Psoas muscle (tissue), 8 donors: ENCODE results near the gene PPP1R15B. TPM values are rescaled to one million over a fixed set of nuclear protein-coding genes. Genes with fewer than 3 reads are reported as not detected.

Experiments
- ATAC-seq, 4 donors: fragments of 200-7000 bp; cut with Tn5 transposase; one replicate each; pipeline ENCODE4 v1.9.1; 2020; ENCODE audit warnings: moderate library complexity in 3 of 4, mild to moderate bottlenecking in 2 of 4
- DNase-seq, 2 donors: peaks; one replicate each; pipeline ENCODE4 v3.0.0-alpha.2; 2020
- H3K27ac ChIP-seq: fragments of 200-600 bp; one replicate; pipeline ENCODE4 v1.8.0; 2022
- H3K27me3 ChIP-seq, 3 donors: fragments of 200-600 bp in 1 of 3; one replicate each; pipeline versions ENCODE4 v1.6.1 to v1.8.0; 2013 to 2022; ENCODE audit warnings: low read length in 2 of 3, mild to moderate bottlenecking in 2 of 3, moderate library complexity in 1 of 3; ENCODE audit not compliant: insufficient read depth in 3 of 3
- H3K36me3 ChIP-seq, 2 donors: fragments of 200-600 bp in 1 of 2; one replicate each; pipeline versions ENCODE4 v1.6.1 to v1.8.0; 2013 to 2022; ENCODE audit warnings: low read depth in 1 of 2, mild to moderate bottlenecking in 1 of 2, moderate library complexity in 1 of 2; ENCODE audit not compliant: insufficient read depth in 1 of 2
- H3K4me1 ChIP-seq: fragments of 200-600 bp; one replicate; pipeline ENCODE4 v1.8.0; 2022
- H3K4me3 ChIP-seq: fragments of 200-600 bp; one replicate; pipeline ENCODE4 v1.8.0; 2022; ENCODE audit warnings: mild to moderate bottlenecking
- H3K9me3 ChIP-seq: fragments of 200-600 bp; one replicate; pipeline ENCODE4 v1.8.0; 2022
- CTCF ChIP-seq: fragments of 200-600 bp; IDR thresholded peaks from one replicate; pipeline ENCODE4 v1.8.0; 2022; ENCODE audit warnings: antibody characterized with exemption
- WGBS, 3 donors: extraction: QIAGEN DNeasy Blood & Tissue Kit; methylation state at CpG; one replicate each; pipeline versions ENCODE4 v1.1.6 to v1.1.7; 2013; 5-methylcytosine and 5-hydroxymethylcytosine counted together
- intact Hi-C, 2 donors: fragments of 100-400 bp; cut with DNase I; formaldehyde crosslinking; loops; one replicate each; pipeline versions ENCODE4 v1.11.0 to v1.14.2; 2022
- polyA plus RNA-seq, 3 donors: library from polyadenylated mRNA; stranded (reverse); fragments of 200-250 nt; gene quantifications; one replicate each; pipeline ENCODE4 v1.2.3, GENCODE V29; 2013
- total RNA-seq, 4 donors: library from RNA; stranded (reverse); fragmentation: NEBNext Ultra II Directional in 2 of 4; extraction: Animal tissue kit (Norgen Biotek cat#: 25700) in 2 of 4; gene quantifications; one replicate each; pipeline versions ENCODE4 v1.2.1 to v1.2.4, GENCODE V29; 2021 to 2023
- donor health status: healthy with polysubstance abuse.
- donor health status: DM: no; HTN: no; CAD: no; lungs with moderate emphysema.
- donor health status: Bipolar disorder and iron deficiency.
- donor health status: healthy.
- donor health status: DM: yes; HTN: yes; CAD: no.
- donor health status: DM: no; HTN: no; CAD: no.
- donor health status: DM: no; HTN: no; CAD: no.
- donor health status: DM: yes; HTN: yes; CAD: no.

PPP1R15B gene
- total and polyA plus RNA-seq, 7 donors = 12.2 to 35.2 (median 19.3) TPM

DNA sequence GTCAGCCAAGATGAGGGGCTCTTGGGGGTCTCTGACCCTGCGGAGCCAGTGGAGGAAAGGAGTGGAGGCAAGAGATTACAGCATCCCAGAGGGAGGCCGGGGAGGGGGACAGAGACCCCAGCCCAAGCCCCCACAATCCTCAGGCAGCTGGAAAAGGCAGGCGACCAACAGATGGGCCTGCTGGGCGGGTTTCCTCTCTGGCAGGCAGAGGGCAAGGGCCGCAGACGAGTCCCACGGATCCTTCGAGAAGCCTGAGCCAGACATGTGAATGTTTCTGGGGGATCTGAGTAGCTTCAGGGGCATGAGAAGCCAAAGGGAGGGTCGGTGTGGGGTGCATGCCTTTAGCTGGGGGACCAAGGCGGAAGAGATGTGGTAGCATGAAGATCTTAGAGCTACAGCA, 49.8 kb downstream of the PPP1R15B start:
- ATAC-seq (no peak), DNase-seq (no peak)
- Histone ChIP-seq H3K27ac (no peak overlapping the region), H3K4me3 (no peak overlapping the region), H3K36me3 (no peaks in the 10 kb centered on the region), H3K27me3 (peaks cover 0 to 12% (median 2%) of the 10 kb centered on the region in 3 donors), H3K9me3 (no peaks in the 10 kb centered on the region), H3K4me1 (peaks cover 6% of the 10 kb centered on the region)
- 86 to 90% (median 88%) methylated on average over 9 to 10 of the region's 10 CpGs for WGBS, 3 donors
- intact Hi-C loops = loop anchor here (2.0 to 10.0 kb wide), 4 partner anchors 103 to 497 kb away; partner anchors contain the start of gene SNRPE (in 2 of the 2)
- no peak for TF ChIP-seq CTCF

DNA sequence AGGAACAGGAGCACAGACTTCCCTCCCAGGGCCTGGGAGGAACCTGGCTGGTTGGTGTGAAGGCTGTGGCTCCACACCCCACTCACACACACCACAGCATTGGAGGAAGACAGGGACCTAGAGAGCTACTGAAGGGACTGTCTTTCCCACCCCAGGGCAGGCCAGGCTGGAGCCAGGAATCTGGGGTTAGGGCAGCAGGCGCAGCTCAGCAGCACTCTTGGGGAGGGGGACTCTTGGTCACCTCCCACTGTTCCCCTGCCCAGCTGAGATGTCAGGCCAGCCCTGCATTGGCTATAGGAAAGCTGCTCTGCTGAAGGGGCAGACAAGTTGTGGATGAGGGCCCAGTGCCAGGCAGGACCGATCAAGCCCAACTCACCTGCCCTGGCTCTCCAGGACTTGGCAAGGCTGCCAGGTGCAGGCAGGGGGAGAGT, 50.3 kb downstream of the PPP1R15B start:
- H3K9me3 ChIP-seq = no peaks in the 10 kb centered on the region
- no peak overlapping the region for H3K27ac ChIP-seq
- no peak overlapping the region for H3K4me3 ChIP-seq
- ATAC-seq (no peak), DNase-seq (no peak)
- H3K4me1 ChIP-seq = peaks cover 6% of the 10 kb centered on the region
- 89 to 100% (median 93%) methylated on average over 2 of the region's 2 CpGs for WGBS, 3 donors
- no peak for TF ChIP-seq CTCF
- H3K27me3 ChIP-seq = peaks cover 0 to 12% (median 2%) of the 10 kb centered on the region in 3 donors
- H3K36me3 ChIP-seq = no peaks in the 10 kb centered on the region
- intact Hi-C loops = loop anchor here (5.0 to 10.0 kb wide), 3 partner anchors 104 to 497 kb away; partner anchors contain the start of gene SNRPE (in 2 of the 2)

GRCh38 chr1:204360314-204360713, 51.3 kb downstream of the PPP1R15B start:
- intact Hi-C loops = loop anchor here (5.0 to 10.0 kb wide), 3 partner anchors 103 to 496 kb away; partner anchors contain the start of gene SNRPE (in 2 of the 2)
- no peaks in the 10 kb centered on the region for H3K36me3 ChIP-seq
- no peak for DNase-seq
- ATAC-seq = no peak
- peaks cover 6% of the 10 kb centered on the region for H3K4me1 ChIP-seq
- 84 to 94% (median 86%) methylated on average over 4 of the region's 4 CpGs for WGBS, 3 donors
- H3K4me3 ChIP-seq = no peak overlapping the region
- TF ChIP-seq CTCF = no peak
- no peak overlapping the region for H3K27ac ChIP-seq
- no peaks in the 10 kb centered on the region for H3K9me3 ChIP-seq
- H3K27me3 ChIP-seq = peaks cover 0 to 12% (median 2%) of the 10 kb centered on the region in 3 donors

- no peak within 1 kb of the TSS for H3K4me3 ChIP-seq
Observed at GRCh38 chr1:204359474-204360255, 52.0 kb downstream of the PPP1R15B start, which contains the start of gene PLEKHA6. PLEKHA6 (minus strand) TSS chr1:204359929; CDS start chr1:204273727, 86,202 bp downstream.

More at GRCh38 chr1:204359474-204360255, 52.0 kb downstream of the PPP1R15B start, which contains the start of gene PLEKHA6:
- no peak for ATAC-seq
- intact Hi-C loops = loop anchor here (5.0 to 10.0 kb wide), 3 partner anchors 102 to 495 kb away; partner anchors contain the start of gene SNRPE (in 2 of the 2)
- no peak within 1 kb of the TSS for H3K27ac ChIP-seq
- no peaks in the 10 kb centered on the region for H3K36me3 ChIP-seq
- DNase-seq = peak; percentile 49 to 77
- H3K9me3 ChIP-seq = no peaks in the 10 kb centered on the region
- TF ChIP-seq CTCF = no peak
- WGBS, 3 donors = 8 to 14% (median 9%) methylated on average over 20 of the region's 20 CpGs
- H3K27me3 ChIP-seq = peaks cover 0 to 12% (median 2%) of the 10 kb centered on the region in 3 donors
- H3K4me1 ChIP-seq = peaks cover 6% of the 10 kb centered on the region
